GM18498 (cell line): ENCODE results near the gene HSPA1B.
"Not testable (repeated sequence)": the region's sequence is repeated elsewhere in the genome, so short reads cannot be mapped to it uniquely, and the experiment has no call there.

Experiments
- ATAC-seq: cut with Tn5 transposase; IDR thresholded peaks from one replicate; pipeline ENCODE4 v1.9.1; 2021; ENCODE audit warnings: mild to moderate bottlenecking, moderate library complexity; ENCODE audit not compliant: unreplicated experiment

HSPA1B gene

DNA sequence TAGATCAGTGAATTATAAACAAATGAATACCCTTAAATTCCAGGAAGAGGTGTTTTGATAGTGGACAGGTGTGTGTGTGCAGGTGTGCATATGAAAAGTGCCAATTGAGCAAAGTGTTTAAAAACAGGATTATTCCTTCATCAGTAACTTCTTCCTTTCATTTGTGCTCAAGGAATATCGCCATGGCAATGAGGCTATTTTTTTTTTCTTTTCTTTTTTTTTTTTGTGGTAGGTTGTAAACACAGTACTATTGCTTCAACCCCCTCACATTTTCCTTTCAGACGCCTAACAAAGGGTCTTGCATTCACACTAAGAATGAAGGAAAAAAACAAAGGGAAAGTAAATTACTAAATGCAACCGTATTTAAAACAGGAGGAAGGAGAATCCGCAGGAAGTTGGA lies 2.0 kb upstream of the HSPA1B start:
- no peak for ATAC-seq

DNA sequence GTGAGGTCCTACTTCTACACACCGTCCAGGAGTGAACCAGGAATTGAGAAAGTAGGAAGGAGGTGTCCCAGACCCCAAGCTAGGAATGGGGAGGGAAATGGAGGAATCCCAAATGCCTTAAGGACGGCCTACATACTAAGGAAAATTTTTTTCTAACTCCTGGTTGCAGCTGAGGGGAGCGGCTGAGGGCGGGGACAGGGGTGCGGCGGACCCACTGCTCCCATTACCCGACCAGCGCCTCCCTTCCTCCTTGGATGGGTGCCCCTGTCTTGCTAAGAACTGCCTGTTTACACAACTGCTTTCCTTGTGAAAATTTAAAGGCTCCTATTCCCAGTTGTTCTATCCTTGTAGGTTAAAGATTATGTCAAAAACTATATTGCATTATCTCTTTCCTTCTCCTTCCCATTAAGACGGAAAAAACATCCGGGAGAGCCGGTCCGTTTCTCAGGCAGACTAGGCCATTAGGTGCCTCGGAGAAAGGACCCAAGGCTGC lies 699 bp upstream of the HSPA1B start:
- peak; percentile 11 for ATAC-seq

DNA sequence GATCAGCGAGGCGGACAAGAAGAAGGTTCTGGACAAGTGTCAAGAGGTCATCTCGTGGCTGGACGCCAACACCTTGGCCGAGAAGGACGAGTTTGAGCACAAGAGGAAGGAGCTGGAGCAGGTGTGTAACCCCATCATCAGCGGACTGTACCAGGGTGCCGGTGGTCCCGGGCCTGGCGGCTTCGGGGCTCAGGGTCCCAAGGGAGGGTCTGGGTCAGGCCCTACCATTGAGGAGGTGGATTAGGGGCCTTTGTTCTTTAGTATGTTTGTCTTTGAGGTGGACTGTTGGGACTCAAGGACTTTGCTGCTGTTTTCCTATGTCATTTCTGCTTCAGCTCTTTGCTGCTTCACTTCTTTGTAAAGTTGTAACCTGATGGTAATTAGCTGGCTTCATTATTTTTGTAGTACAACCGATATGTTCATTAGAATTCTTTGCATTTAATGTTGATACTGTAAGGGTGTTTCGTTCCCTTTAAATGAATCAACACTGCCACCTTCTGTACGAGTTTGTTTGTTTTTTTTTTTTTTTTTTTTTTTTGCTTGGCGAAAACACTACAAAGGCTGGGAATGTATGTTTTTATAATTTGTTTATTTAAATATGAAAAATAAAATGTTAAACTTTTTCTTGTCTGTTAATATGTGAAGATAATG lies 2.2 kb downstream of the HSPA1B start:
- no peak for ATAC-seq

DNA sequence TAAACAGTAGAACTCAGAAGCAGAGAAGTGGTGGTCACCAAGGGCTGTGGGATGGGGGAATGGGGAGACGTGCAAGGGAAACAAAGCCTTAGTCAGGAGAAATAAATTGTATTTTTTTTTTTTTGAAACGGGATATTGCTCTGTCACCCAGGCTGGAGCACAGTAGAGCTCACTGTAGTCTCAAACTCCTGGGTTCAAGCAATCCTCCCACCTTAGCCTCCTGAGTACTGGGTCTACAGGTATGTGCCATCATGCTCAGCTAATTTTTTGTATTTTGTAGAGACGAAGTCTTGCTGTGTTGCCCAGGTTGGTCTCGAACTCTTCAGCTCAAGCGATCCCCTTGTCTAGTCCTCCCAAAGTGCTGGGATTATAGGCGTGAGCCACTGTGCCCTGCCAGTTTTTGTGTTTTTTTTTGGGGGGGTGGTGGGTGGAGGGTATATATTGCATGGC lies 3.4 kb downstream of the HSPA1B start:
- no peak for ATAC-seq

DNA sequence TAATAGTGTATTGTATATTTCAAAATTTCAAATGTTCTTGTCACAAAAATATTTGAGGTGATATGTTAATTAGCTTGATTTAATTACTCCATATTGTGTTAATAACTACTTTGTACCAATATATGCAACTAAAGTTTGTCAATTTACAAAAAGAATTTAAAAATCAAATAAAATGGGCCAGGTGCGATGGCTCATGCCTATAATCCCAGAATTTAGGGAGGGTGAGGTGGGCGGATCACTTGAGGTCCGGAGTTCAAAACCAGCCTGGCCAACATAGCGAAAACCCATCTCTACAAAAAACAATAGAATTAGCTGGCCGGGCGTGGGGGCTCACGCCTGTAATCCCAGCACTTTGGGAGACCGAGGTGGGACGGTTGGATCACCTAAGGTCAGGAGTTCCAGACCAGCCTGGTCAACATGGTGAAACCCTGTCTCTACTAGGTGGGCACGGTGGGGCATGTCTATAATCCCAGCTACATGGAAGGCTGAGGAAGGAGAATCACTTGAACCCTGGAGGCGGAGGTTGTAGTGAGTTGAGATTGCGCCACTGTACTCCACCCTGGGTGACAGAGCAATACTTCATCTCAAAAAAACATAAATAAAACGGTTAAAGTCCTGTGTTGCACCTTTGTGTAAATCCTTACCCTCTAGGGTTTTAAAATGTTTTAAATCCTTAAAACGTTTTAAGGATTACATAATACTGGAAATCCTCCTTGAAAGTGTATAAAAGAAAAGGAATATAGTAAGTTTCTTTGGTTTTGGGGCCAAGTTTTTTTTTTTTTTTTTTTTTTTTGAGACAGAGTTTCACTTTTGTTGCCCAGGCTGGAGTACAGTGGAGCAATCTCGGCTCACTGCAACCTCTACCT lies 4.0 kb downstream of the HSPA1B start:
- ATAC-seq = no peak

DNA sequence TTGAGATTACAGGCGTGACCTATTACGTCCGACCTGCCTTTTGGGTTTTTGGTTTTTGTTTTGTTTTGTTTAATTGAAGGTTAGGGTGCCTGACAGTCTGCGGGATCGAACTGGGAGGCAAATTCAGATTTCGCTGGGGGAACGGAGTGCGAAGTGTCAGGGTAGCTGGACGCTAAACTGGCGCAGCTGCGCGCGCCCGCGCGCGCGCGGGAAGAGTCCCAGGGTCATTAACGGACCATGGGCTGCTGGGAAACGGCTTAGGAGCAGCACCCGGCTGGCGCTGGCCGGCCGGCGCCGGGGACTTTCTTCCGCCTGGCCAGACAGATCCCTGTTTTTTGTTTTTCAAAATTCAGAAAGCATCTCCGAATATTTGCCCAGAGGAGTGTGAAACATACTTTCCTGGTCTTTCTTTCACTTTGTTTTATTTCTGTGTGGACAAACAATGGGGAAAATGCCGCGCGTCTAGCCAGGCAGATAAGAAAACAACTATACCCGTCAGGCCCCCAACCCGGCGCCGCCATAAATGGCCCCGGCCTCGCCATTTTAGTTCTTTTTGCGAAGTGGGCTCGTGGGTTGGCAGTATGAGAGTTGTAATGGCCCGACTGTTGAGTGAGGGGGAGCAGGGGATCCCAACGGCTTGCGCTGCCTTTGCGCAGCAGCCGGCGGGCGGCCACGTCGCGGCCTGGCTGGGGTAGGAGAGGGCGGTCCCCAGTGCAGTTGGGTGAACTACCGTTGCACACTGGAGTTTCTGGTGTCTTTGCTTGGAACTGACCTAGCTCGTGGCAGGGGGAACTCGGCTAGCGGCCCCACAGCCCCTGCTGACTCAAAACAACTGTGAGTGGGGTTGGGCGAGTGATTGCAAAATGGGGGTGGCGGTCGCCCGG lies 7.1 kb downstream of the HSPA1B start:
- peak; percentile 45 for ATAC-seq

DNA sequence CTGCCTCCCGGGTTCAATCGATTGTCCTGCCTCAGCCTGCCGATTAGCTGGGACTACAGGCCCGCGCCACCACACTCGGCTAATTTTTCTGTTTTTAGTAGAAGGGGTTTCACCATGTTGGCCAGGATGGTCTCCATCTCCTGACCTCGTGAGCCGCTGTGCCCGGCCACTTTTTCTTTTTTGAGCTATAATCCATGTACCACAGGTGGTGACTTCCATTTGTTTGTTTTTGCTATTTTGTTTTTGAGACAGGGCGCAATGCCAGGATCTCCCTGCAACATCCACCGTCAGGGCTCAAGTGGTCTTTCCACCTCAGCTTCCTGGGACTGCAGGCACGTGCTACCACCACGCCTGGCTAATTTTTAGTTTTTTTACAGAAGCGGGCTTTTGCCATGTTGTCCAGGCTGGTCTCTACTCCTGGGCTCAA lies 8.5 kb downstream of the HSPA1B start:
- no peak for ATAC-seq

DNA sequence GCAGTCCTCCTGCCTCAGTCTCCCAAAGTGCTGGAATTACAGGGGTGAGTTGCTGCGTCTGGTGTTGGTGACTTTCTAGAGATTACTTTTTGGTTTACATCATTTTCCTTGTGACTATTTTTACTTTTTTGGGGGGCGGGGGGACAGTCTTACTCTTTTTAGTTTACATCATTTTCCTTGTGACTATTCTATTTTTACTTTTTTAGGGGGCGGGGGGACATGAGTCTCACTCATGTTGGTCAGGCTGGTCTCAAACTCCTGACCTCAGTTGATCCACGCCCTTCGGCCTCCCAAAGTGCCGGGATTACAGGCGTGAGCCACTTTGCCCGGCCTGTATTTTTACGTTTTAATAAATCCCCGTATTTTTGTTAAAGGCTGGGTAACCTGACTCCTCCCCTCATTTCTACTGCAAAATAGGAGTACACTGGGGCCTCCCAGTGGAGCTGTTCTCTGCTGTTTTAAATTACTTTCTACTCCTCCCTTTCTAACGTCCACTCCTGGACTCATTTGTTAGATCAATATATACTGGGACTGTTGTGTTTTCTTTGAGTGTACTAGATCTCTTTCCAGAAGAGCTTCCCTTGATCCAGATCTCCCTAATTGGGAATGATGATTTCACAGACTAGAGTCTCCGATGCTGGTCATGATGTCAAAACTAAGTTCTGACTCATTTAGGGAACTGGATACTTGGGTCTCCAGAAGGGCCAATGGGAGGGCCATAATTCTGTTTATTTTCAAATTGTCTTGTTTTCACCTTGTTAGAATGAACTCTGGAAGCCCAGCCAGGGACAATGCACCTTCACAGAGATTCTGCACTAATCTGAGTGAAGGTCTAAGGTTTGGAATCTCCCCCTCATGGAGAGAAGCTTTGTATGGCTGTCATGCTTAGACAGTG lies 9.2 kb downstream of the HSPA1B start:
- ATAC-seq = no peak

DNA sequence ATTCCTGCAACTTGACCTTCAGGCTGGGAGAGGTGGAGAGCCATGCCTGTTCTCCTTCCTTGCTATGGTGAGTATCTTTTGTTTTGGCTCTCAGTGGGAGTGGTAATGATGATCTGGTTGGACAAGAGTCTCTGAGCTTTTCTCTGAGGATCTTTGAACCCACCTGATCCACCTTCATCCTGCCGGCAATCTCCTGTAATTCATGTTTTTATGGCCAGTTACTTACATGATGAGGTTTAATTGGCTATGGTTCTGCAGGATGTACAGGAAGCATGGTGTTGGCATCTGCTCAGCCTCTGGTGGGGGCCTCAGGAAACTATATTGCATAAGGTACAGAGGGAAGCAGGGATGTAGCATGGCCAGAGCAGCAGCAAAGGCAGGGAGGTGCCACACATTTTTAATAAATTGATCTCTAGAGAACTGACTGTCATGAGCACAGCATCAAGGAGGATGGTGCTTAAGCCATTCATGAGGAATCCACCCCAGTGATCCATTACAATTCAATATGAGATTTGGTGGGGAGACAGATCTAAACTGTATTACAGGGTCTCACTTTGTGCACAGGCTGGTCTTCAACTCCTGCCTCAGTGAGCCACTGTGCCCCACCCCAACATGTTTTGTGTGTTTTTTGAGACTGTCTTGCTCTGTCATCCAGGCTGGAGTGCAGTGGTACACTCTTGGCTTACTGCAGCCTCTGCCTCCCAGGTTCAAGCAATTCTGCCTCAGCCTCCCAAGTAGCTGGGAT lies 10.0 kb downstream of the HSPA1B start:
- ATAC-seq = no peak

DNA sequence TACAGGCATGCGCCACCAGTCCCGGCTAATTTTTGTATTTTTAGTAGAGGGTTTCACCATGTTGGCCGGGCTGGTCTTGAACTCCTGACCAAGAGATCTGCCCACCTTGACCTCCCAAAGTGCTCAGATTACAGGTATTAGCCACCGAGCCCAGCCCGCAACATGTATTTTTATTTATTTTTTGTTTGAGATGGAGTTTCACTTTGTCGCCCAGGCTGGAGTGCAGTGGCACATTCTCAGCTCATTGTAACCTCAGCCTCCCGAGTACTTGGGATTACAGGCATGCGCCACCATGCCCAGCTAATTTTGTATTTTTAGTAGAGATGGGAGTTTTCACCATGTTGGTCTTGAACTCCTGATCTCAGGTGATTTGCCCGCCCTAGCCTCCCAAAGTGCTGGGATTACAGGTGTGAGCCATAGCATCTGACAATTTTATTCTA lies 10.6 kb downstream of the HSPA1B start:
- not testable (repeated sequence) for ATAC-seq

DNA sequence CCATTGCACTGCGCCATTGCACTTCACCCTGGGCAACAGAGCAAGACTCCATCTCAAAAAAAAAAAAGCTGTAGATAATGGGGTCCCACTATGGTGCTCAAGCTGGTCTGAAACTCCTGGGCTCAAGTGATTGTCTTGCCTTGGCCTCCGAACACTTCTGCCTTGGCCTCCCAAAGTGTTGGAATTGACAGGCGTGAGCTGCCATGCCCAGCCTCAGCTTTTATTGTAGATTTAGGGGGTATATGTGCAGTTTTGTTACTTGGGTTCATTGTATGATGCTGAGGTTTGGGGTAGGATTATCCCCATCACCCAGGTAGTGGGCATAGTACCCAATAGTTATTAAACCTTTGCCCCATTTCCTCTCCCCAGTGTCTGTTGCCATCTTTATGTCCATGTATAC lies 11.4 kb downstream of the HSPA1B start:
- ATAC-seq = no peak

DNA sequence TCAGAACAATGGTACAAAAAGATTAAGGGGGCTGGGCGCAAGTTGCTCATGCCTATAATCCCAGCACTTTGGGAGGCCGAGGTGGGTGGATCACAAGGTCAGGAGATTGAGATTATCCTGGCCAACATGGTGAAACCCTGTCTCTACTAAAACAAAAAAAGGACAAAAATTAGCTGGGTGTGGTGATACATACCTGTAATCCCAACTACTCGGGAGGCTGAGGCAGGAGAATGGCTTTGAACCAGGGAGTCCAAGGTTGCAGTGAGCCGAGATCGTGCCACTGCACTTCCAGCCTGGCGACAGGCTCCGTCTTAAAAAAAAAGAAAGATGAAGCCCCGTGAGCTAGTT lies 12.2 kb downstream of the HSPA1B start:
- ATAC-seq = not testable (repeated sequence)

DNA sequence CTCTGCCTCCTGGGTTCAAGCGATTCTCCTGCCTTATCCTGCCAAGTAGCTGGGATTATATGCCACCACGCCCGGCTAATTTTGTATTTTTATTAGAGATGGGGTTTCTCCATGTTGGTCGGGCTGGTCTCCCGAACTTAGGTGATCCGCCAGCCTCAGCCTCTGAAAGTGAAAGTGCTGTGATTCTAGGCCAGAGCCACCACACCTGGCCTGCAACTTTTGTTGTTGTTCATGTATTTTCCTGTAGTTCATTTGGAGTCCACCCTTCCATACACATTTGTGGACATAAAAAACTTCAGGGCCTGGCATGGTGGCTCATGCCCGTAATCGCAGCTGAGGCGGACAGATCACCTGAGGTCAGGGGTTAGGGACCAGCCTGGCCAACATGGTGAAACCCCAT lies 14.5 kb downstream of the HSPA1B start:
- no peak for ATAC-seq

DNA sequence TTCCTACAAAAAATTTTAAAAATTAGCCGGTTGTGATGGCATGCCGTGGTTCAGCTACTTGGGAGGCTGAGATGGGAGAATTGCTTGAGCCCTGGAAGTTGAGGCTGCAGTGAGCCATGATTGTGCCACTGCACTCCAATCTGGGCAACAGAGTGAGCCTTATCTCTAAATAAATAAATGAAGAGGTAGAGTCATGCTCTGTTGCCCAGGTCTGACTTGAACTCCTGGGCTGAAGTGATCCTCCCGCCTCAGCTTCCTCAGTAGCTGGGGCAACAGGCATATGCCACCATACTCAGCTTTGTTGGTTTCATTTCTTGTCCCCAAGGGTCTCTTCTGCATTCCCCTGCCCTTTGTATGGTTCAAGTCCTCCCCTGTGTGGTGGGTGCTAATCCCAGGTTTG lies 17.0 kb downstream of the HSPA1B start:
- ATAC-seq = no peak

DNA sequence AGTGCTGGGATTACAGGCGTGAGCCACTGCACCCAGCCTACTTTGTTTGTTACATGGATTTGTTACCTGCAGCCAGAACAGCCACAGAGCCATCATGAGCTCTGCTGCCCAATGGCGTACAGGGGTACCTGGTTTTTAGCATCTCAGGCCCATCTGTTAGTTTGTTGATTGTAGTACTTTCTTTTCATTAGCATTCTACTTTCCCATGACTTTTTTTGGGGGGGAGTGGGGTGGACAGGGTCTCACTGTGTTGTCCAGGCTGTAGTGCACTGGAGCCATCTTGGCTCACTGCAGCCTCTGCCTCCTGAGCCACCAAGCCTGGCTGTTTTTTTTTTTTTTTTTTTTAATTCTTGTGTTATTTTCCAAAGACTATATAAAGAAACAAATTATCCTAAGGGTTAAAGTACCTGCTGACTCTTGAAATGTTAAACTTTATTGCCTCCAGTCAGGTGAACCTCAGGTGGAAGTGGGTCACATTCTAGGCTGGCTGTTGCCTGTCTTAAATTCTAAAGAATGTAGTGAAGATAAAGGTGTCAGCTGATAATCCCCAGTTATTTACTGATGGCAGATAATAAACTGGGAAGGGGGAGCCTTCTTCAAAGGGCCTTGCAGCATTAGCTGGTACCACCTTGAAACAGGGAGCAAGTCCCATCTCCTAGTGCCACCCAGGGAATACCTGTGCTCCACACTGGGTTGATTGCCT lies 19.9 kb downstream of the HSPA1B start:
- ATAC-seq = no peak

DNA sequence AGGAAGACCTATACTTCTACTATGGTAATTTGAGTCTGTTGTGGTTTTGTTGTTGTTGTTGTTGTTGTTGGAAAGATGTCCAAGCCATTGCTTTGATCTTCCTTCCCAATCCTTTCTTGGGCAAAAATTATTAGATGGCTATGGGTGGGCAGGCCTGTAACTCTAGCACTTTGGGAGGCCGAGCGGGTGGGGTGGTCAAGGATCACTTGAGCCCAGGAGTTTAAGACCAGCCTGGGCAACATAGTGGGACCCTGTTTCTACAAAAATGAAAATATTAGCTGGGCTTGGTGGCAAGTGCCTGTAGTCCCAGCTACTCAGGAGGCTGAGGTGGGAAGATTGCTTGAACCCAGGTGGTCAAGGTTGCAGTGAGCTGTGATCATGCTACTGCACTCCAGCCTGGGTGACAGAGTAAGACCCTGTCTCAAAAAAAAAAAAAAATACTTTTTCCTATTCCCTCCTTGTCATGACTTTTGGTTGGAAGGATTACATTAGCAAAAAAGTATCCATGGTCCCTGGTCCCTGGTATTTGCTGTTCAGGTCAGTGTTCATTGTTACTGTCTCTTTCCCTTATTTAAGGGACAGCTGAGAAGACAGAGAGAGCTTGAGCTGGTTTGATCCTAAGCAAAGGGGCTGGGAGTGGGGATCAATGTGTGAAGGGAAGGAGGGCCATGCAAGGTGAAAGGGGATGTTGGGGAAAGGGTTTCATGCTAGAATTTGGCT lies 23.4 kb downstream of the HSPA1B start:
- no peak for ATAC-seq

DNA sequence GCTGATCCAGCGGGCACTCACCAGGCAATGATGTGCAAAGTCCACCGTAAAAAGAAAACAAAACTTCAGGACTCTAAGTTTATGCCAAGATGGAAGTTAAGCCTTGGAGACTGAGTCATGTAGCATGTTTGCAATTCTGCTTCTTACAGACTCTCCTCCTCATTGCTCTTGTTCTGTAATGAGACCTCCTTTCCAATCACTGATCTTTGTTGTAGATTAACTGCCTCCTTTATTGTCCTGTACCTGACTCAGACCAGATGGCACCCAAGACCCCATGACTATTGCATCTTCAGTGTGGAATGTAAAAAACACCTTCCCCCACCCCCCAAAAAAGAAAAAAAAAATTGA lies 23.9 kb downstream of the HSPA1B start:
- no peak for ATAC-seq

DNA sequence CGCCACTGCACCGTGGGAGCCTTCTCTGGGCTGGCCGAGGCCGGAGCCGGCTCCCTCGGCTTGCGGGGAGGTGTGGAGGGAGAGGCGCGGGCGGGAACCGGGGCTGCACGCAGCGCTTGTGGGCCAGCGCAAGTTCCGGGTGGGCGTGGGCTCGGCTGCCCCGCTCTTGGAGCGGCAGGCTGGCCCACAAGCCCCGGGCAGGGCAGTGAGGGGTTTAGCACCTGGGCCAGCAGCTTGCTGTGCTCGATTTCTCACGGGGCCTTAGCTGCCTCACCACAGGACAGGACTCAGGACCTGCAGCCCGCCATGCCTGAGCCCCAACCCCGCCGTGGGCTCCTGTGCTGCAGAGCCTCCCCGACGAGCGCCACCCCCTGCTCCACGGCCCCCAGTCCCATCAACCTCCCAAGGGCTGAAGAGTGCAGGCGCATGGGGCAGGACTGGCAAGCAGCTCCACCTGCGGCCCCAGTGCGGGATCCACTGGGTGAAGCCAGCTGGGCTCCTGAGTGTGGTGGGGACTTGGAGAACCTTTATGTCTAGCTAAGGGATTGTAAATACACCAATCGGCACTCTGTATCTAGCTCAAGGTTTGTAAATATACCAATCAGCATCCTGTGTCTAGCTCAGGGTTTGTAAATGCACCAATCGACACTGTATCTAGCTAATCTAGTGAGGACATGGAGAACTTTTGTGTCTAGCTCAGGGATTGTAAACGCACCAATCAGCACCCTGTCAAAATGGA lies 24.6 kb downstream of the HSPA1B start:
- not testable (repeated sequence) for ATAC-seq
